Activated T-helper 17 cell treated with anti-CD3 and anti-CD28 coated beads, Interleukin-2, amount 50 U/mL, for 72 hours (primary cell): Measurements from ENCODE around the gene FBXO36. TPM values are rescaled to one million over a fixed set of nuclear protein-coding genes. Genes with fewer than 3 reads are reported as not detected.
A peak's percentile ranks its signal among the peaks of the same experiment; 100 is the strongest.
"Not testable (repeated sequence)": the region's sequence is repeated elsewhere in the genome, so short reads cannot be mapped to it uniquely, and the experiment has no call there.

Experiments used
- ATAC-seq: fragments of 150-1000 bp; cut with Tn5 transposase; replicated peaks from 2 replicates; pipeline ENCODE4 v1.10.0; 2021; ENCODE audit warnings: mild to moderate bottlenecking, moderate library complexity
- H3K27ac Mint-ChIP-seq: one replicate; pipeline ENCODE4 v1.8.0; 2022; ENCODE audit warnings: mixed read lengths
- H3K27me3 Mint-ChIP-seq: one replicate; pipeline ENCODE4 v1.8.0; 2022; ENCODE audit warnings: mixed read lengths
- H3K36me3 Mint-ChIP-seq: one replicate; pipeline ENCODE4 v1.8.0; 2022; ENCODE audit warnings: low read depth, mild to moderate bottlenecking, mixed read lengths
- H3K4me1 Mint-ChIP-seq: one replicate; pipeline ENCODE4 v1.8.0; 2022; ENCODE audit warnings: mixed read lengths
- H3K4me3 Mint-ChIP-seq: one replicate; pipeline ENCODE4 v1.8.0; 2022; ENCODE audit warnings: mild to moderate bottlenecking, mixed read lengths
- H3K9me3 Mint-ChIP-seq: one replicate; pipeline ENCODE4 v1.8.0; 2022; ENCODE audit warnings: mixed read lengths
- total RNA-seq, 2 donors: library from RNA; stranded (reverse); gene quantifications; one replicate each; pipeline ENCODE4 v1.2.3, GENCODE V29; 2022

Gene FBXO36
- total RNA-seq, 2 donors from 2014 or later, result 0.37 to 0.67 TPM

GRCh38 chr2:229925201-229925600 lies 2.9 kb downstream of the FBXO36 start:
- peaks cover 23% of the 10 kb centered on the region for H3K36me3 Mint-ChIP-seq
- no peak for ATAC-seq
- no peak overlapping the region for H3K27ac Mint-ChIP-seq
- H3K27me3 Mint-ChIP-seq, result no peaks in the 10 kb centered on the region
- no peaks in the 10 kb centered on the region for H3K4me1 Mint-ChIP-seq
- H3K9me3 Mint-ChIP-seq, result no peaks in the 10 kb centered on the region
- H3K4me3 Mint-ChIP-seq, result no peak overlapping the region

GRCh38 chr2:229927817-229928321 lies 5.6 kb downstream of the FBXO36 start:
- Mint-ChIP-seq H3K9me3 (no peaks in the 10 kb centered on the region), H3K4me3 (no peak overlapping the region), H3K27me3 (no peaks in the 10 kb centered on the region), H3K27ac (no peak overlapping the region), H3K36me3 (no peaks in the 10 kb centered on the region), H3K4me1 (no peaks in the 10 kb centered on the region)
- no peak for ATAC-seq

DNA sequence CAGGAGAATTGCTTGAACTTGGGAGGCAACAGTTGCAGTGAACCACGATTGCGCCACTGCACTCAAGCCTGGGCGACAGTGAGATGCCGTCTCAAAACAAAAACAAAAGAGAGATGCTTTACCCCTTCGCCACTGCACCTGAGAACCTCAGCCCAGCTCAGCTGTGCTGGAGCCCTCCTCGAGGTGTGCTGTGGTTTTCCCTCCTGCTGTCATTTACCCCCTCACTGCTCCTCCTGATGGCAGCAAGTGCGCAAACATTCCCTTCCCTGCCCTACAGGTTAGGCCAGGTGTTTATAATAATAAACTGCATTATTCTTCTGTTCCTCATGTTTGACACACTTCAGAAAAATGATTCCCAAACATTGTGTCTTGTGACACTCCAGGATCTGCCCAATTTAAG lies 8.4 kb downstream of the FBXO36 start:
- H3K27ac Mint-ChIP-seq, result no peak overlapping the region
- no peaks in the 10 kb centered on the region for H3K27me3 Mint-ChIP-seq

GRCh38 chr2:229931241-229931640 lies 8.9 kb downstream of the FBXO36 start:
- Mint-ChIP-seq H3K4me1 (no peaks in the 10 kb centered on the region), H3K36me3 (no peaks in the 10 kb centered on the region), H3K9me3 (no peaks in the 10 kb centered on the region), H3K4me3 (no peak overlapping the region), H3K27me3 (no peaks in the 10 kb centered on the region), H3K27ac (no peak overlapping the region)
- ATAC-seq, result no peak

More for the DNA sequence above, 8.4 kb downstream of the FBXO36 start:
- ATAC-seq, result no peak
- H3K4me3 Mint-ChIP-seq, result no peak overlapping the region
- H3K9me3 Mint-ChIP-seq, result no peaks in the 10 kb centered on the region
- H3K36me3 Mint-ChIP-seq, result no peaks in the 10 kb centered on the region
- no peaks in the 10 kb centered on the region for H3K4me1 Mint-ChIP-seq

DNA sequence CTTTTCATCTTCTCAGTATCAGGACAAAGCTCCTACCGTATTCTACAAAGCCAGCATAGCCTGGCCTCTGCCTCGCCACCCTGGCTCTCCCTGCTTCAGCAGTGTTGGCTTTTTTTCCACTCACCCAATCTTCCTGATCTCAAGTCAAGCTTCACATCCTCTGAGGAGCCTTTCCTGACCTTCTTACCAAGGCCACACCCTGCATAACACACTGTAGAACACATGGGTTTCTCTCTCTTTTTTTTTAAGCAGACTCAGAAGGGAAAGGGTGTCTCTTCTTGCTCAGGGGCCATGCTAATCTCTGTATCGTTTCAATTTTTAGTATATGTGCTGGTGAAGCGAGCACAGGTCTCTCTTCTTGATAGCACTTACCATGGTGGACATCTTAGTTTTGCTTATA lies 15.2 kb downstream of the FBXO36 start:
- no peaks in the 10 kb centered on the region for H3K9me3 Mint-ChIP-seq
- no peaks in the 10 kb centered on the region for H3K36me3 Mint-ChIP-seq
- no peak overlapping the region for H3K27ac Mint-ChIP-seq
- ATAC-seq, result no peak
- H3K4me1 Mint-ChIP-seq, result no peaks in the 10 kb centered on the region
- H3K27me3 Mint-ChIP-seq, result no peaks in the 10 kb centered on the region
- no peak overlapping the region for H3K4me3 Mint-ChIP-seq

GRCh38 chr2:229942671-229943070 lies 20.4 kb downstream of the FBXO36 start:
- no peaks in the 10 kb centered on the region for H3K9me3 Mint-ChIP-seq
- no peak overlapping the region for H3K27ac Mint-ChIP-seq
- H3K27me3 Mint-ChIP-seq, result no peaks in the 10 kb centered on the region
- H3K36me3 Mint-ChIP-seq, result no peaks in the 10 kb centered on the region
- no peak overlapping the region for H3K4me3 Mint-ChIP-seq
- peaks cover 5% of the 10 kb centered on the region for H3K4me1 Mint-ChIP-seq
- ATAC-seq, result no peak

- Mint-ChIP-seq H3K27ac (no peak overlapping the region), H3K4me1 (peaks cover 5% of the 10 kb centered on the region), H3K27me3 (no peaks in the 10 kb centered on the region), H3K36me3 (no peaks in the 10 kb centered on the region), H3K4me3 (no peak overlapping the region), H3K9me3 (no peaks in the 10 kb centered on the region)
- ATAC-seq, result no peak
Observed at GRCh38 chr2:229943171-229943570, 20.9 kb downstream of the FBXO36 start.

DNA sequence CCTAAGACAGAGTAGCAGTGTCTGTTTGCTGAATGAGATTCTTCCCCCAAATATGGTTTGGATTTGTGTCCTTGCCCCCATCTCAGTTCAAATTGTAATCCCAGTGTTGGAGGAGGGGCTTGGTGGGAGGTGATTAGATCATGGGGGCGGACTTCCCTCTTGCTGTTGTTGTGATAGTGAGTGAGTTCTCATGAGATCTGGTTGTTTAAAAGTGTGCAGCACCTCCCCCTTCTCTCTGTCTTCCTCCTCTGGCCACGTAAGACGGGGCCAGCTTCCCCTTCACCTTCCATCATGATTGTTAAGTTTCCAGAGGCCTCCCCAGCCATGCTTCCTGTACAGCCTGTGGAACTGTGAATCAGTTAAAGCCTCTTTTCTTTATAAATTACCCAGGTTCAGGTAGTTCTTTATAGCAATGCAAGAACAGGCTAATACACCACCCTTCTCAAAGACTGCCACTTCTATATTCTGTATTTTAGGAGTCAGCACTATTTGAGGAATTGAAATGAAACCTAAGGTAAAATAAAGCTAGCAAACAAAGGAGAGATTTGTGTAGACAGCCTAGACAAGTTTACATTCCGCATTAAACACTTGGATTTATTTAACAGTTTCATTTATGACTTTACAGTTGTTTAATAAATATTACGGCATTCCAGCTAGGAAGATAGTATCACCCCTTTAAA lies 21.6 kb downstream of the FBXO36 start:
- Mint-ChIP-seq H3K4me1 (peaks cover 5% of the 10 kb centered on the region), H3K36me3 (no peaks in the 10 kb centered on the region), H3K9me3 (no peaks in the 10 kb centered on the region), H3K27me3 (no peaks in the 10 kb centered on the region), H3K4me3 (no peak overlapping the region), H3K27ac (no peak overlapping the region)
- no peak for ATAC-seq

- Mint-ChIP-seq H3K27me3 (no peaks in the 10 kb centered on the region), H3K36me3 (no peaks in the 10 kb centered on the region), H3K4me1 (peaks cover 5% of the 10 kb centered on the region), H3K9me3 (no peaks in the 10 kb centered on the region), H3K27ac (no peak overlapping the region), H3K4me3 (no peak overlapping the region)
- no peak for ATAC-seq
Observed at GRCh38 chr2:229945975-229946374, 23.7 kb downstream of the FBXO36 start.

- Mint-ChIP-seq H3K27ac (no peak overlapping the region), H3K4me3 (no peak overlapping the region), H3K4me1 (peaks cover 5% of the 10 kb centered on the region), H3K36me3 (no peaks in the 10 kb centered on the region), H3K27me3 (no peaks in the 10 kb centered on the region), H3K9me3 (no peaks in the 10 kb centered on the region)
- ATAC-seq, result peak; percentile 80
Observed at GRCh38 chr2:229947544-229947943, 25.2 kb downstream of the FBXO36 start.

DNA sequence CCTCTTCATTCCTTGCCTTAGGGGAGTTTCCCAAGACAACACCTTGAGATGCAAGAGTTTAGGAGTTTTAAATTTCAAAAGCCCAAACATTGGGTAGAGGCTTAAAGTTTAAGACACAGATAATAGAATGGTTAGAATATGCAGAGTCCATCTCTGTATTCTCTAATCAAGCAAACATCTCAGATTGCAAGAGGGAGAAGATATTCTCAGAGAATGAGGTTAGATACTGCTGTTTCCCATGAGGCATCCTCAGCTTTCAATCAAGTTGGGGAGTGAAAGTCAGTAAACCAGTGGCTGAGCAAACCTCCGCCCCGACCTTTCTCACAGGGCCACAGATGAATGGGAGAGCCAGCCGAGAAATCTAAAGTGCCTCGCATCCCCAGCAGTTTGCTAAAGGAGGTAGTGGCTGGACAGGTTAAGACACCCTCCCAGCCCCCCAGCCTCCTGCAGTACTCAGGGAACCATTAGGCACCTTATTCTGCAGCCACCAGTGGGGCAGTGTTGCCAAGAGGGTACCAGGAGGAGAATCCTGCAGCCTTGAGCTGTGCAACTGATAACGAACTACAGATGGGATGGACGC lies 30.0 kb downstream of the FBXO36 start:
- Mint-ChIP-seq H3K4me3 (no peak overlapping the region), H3K27me3 (no peaks in the 10 kb centered on the region), H3K4me1 (peaks cover 2% of the 10 kb centered on the region), H3K36me3 (no peaks in the 10 kb centered on the region), H3K9me3 (no peaks in the 10 kb centered on the region), H3K27ac (no peak overlapping the region)
- no peak for ATAC-seq

GRCh38 chr2:229955663-229956062 lies 33.4 kb downstream of the FBXO36 start:
- no peaks in the 10 kb centered on the region for H3K27me3 Mint-ChIP-seq

DNA sequence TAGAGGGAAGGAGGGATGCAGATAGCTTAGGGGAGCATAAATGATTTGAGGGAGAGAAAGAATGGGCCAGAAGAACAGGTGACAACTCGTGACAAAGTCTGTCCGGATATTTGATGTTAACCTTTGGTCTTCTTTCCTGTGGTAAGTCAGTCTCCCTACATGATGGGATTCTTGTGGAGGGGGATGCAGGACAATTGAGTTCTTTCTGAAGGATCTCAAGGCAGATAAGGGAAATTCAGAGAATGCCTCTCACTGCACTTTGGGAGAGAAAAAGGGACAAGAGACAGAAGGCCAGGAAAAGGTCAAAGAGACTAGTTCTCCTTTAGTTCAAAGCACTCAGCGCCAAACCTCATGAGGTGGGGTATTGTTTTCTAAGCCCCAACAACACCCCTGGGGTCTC lies 34.2 kb downstream of the FBXO36 start:
- no peak overlapping the region for H3K27ac Mint-ChIP-seq
- no peaks in the 10 kb centered on the region for H3K4me1 Mint-ChIP-seq
- ATAC-seq, result no peak

More at GRCh38 chr2:229955663-229956062, 33.4 kb downstream of the FBXO36 start:
- no peak overlapping the region for H3K4me3 Mint-ChIP-seq
- H3K36me3 Mint-ChIP-seq, result no peaks in the 10 kb centered on the region
- H3K9me3 Mint-ChIP-seq, result no peaks in the 10 kb centered on the region
- no peak for ATAC-seq
- H3K4me1 Mint-ChIP-seq, result no peaks in the 10 kb centered on the region
- no peak overlapping the region for H3K27ac Mint-ChIP-seq

GRCh38 chr2:229963596-229963995 lies 41.3 kb downstream of the FBXO36 start:
- H3K27me3 Mint-ChIP-seq, H3K4me1 Mint-ChIP-seq, H3K36me3 Mint-ChIP-seq, H3K9me3 Mint-ChIP-seq, ATAC-seq, H3K27ac Mint-ChIP-seq, H3K4me3 Mint-ChIP-seq: not testable (repeated sequence)

More for the DNA sequence above, 34.2 kb downstream of the FBXO36 start:
- H3K27me3 Mint-ChIP-seq, result no peaks in the 10 kb centered on the region
- H3K4me3 Mint-ChIP-seq, result no peak overlapping the region
- H3K9me3 Mint-ChIP-seq, result no peaks in the 10 kb centered on the region
- no peaks in the 10 kb centered on the region for H3K36me3 Mint-ChIP-seq

GRCh38 chr2:229969921-229970320 lies 47.6 kb downstream of the FBXO36 start:
- Mint-ChIP-seq H3K27me3 (no peaks in the 10 kb centered on the region), H3K4me3 (no peak overlapping the region), H3K9me3 (no peaks in the 10 kb centered on the region), H3K4me1 (no peaks in the 10 kb centered on the region), H3K27ac (no peak overlapping the region), H3K36me3 (no peaks in the 10 kb centered on the region)
- ATAC-seq, result no peak
